ENCODE measurements around the gene TCEAL3. TPM values are rescaled to one million over a fixed set of nuclear protein-coding genes. Genes with fewer than 3 reads are reported as not detected.

TCEAL3 gene
- total and polyA plus RNA-seq, 2 of the 8 experiments (the other 6 are each of a cell fraction or from before 2014, with no cell fraction given): 4.4 to 12.0 TPM

DNA sequence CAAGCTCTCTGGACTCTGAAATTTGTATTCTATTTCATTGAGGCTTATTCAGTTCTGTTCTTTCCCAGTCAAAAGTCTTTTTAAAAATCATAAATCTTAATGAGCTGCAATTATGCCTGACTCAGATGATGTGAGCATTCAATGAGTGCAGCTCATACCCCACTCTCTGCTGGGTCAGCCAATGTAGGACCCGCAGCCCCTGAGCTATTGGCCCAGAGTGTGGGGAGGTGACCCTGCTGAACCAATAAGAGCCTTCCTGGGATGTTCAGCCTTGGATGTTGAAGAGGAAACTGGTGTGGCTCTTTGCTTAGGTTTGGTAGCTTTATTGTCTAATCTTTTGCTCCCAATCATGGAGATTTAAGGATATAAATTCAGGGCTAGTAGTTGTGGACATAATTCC, 34.6 kb upstream of the TCEAL3 start (continued):
- TF ChIP-seq NRF1 (IDR thresholded peaks at IDR 0.05; ENCODE audit: low read depth, low read length): no peak
- no peak for TF ChIP-seq POU5F1 (IDR thresholded peaks at IDR 0.05; ENCODE audit: low read depth, low read length)
- TF ChIP-seq SIRT6 (IDR thresholded peaks at IDR 0.05; ENCODE audit: low read length): no peak
- no peak for TF ChIP-seq SP4 (IDR thresholded peaks at IDR 0.05; ENCODE audit: low read length)
- no peak for TF ChIP-seq SIN3A (conservative IDR thresholded peaks at IDR 0.05 in 1 of 2, IDR thresholded peaks at IDR 0.05 in 1 of 2; ENCODE audit: low read depth in 1 of 2, low read length in 2 of 2)
- TF ChIP-seq MAFK (IDR thresholded peaks at IDR 0.05; ENCODE audit: low read depth, low read length): no peak
- no peak for TF ChIP-seq FOSL1 (IDR thresholded peaks at IDR 0.05; ENCODE audit: insufficient read depth, low read depth, low read length)
